ENCODE results near the gene HOXB4. TPM values are rescaled to one million over a fixed set of nuclear protein-coding genes. Genes with fewer than 3 reads are reported as not detected.

Gene HOXB4
- total RNA-seq, 4 donors from 2014 or later, result 0.18 to 1.8 (median 0.51) TPM

DNA sequence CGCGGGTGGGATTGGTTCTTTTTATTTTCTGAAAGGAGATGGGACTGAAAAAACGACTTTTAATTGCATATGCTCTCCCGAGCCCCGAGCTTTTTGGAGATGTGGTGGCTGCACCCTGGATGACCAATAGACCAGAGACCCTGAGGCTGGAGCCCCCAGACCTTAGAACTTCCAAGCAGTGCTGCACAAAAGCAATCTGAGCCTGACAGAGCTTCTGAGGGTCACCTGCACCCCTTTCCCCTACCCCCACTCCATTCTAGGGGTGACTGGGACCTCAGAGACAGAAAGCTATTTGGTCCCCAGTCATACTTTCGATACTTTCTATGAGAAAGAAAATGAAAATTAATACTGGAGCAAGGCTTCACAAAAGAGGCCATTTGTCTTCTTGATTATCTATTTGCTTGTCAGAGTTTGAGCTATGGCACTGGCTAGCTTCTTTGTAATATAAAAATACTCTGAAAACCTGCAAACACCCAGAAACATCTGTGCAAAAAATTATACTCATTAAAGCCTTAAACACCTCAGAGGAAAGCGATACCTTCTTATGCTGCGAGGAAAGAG is 3.6 kb downstream of the HOXB4 start:
- ATAC-seq (no peak), DNase-seq (no peak)
- H3K27me3 ChIP-seq, result peaks cover 34 to 61% (median 51%) of the 10 kb centered on the region in 3 donors
- no peaks in the 10 kb centered on the region for H3K9me3 ChIP-seq
- peaks cover 5 to 15% of the 10 kb centered on the region in 2 donors for H3K4me1 ChIP-seq
- no peak overlapping the region for H3K4me3 ChIP-seq
- intact Hi-C loops (cut with DNase I; ENCODE audit: low total_unique reads), result no loop called here
- H3K27ac ChIP-seq, result peak overlapping the region in 1 of 4 donors; percentile 79
- in situ Hi-C loops (cut with MboI; ENCODE audit: low sequenced_read_pairs in 4 of 4), result no loop called here
- H3K36me3 ChIP-seq, result no peaks in the 10 kb centered on the region
- TF ChIP-seq POLR2A (IDR thresholded peaks at IDR 0.05) (no peak), CTCF (IDR thresholded peaks at IDR 0.05 in 4 of 5, conservative IDR thresholded peaks at IDR 0.05 in 1 of 5) (no peak)

DNA sequence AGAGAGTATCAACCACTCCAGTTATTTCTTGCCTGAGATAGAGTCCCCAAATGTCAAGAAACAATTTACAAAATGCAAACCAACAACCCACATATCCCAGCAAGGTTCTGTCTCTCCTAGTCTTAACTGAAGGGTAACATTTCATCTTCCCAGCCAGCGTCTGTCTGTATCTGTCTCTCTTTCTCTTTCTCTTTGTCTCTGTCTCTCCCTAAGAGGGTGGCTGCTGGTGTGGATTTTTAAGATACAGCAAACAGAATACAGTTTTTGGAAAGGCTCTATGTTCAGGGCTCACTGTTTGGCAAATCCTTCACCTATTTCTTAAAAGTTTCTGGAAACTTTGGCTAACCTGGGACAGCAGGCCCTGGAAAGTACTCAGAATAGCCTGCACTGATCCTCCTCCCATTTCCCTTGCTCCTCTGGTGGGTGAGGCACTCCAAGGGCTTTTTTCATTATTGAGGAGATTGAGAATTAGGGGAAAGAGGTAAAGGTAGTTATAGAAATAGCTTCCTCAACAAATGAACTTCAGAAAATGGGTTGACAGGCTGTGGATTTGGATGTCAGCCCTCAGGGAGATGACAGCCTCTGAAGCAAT is 6.2 kb downstream of the HOXB4 start:
- Histone ChIP-seq H3K27me3 (peaks cover 38 to 48% (median 42%) of the 10 kb centered on the region in 3 donors), H3K4me1 (peaks cover 0 to 13% of the 10 kb centered on the region in 2 donors), H3K9me3 (no peaks in the 10 kb centered on the region), H3K36me3 (no peaks in the 10 kb centered on the region), H3K4me3 (no peak overlapping the region), H3K27ac (peak overlapping the region; percentile 51 to 78 (median 64))
- intact Hi-C loops (cut with DNase I; ENCODE audit: low total_unique reads) (no loop called here), in situ Hi-C loops (cut with MboI; ENCODE audit: low sequenced_read_pairs in 4 of 4) (no loop called here)
- TF ChIP-seq CTCF (IDR thresholded peaks at IDR 0.05 in 4 of 5, conservative IDR thresholded peaks at IDR 0.05 in 1 of 5) (no peak), POLR2A (IDR thresholded peaks at IDR 0.05) (no peak)
- ATAC-seq (no peak), DNase-seq (no peak)

- Histone ChIP-seq H3K9me3 (no peaks in the 10 kb centered on the region), H3K4me3 (peak overlapping the region in 3 of 4 donors; percentile 7 to 35 (median 26)), H3K4me1 (peaks cover 0 to 12% of the 10 kb centered on the region in 2 donors), H3K36me3 (no peaks in the 10 kb centered on the region), H3K27ac (peak overlapping the region; percentile 51 to 78 (median 64)), H3K27me3 (peaks cover 35 to 41% (median 38%) of the 10 kb centered on the region in 3 donors)
- DNase-seq (no peak), ATAC-seq (peak in 1 of 2 donors; percentile 32)
- in situ Hi-C loops (cut with MboI; ENCODE audit: low sequenced_read_pairs in 4 of 4), result no loop called here
- intact Hi-C loops (cut with DNase I; ENCODE audit: low total_unique reads), result no loop called here
- TF ChIP-seq CTCF (IDR thresholded peaks at IDR 0.05 in 4 of 5, conservative IDR thresholded peaks at IDR 0.05 in 1 of 5) (no peak), POLR2A (IDR thresholded peaks at IDR 0.05) (no peak)
Measured at GRCh38 chr17:48571024-48571818, 6.9 kb downstream of the HOXB4 start.

DNA sequence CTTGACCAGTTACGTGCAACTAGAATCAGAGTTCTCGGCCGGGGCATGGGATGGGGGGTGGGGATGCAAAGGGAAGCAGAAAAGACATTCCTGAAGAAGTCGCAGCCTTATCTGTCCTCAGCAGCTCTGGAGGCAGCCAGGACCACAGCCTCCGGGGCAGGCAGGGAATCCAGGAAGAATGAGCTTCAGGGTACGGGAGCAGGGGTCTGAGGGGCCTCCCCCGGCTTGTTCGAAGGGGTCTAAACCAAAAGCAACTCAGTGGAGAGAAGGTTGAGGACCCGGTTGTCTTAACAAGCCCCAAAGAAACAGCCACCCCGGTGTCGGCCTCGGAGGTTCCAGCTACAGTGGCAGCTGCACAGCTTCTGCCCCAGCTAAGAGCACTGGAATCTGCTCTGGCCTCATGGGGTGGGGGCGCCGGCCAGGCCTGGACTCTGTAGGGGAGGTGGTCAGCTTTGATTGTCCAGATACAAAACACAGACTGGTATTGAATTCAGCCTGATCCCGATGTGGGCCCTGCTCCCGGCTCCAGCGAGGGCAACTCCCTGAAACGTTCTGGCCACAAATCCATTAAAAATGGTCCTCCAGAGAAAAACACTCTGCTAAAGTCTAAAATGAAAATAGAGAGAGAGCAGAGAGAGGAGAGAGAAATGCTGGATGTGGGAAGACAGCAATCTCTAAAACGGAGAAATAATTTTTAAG is 7.7 kb downstream of the HOXB4 start:
- H3K4me3 ChIP-seq, result peak overlapping the region in 3 of 4 donors; percentile 7 to 35 (median 26)
- TF ChIP-seq POLR2A (IDR thresholded peaks at IDR 0.05), result no peak
- TF ChIP-seq CTCF (IDR thresholded peaks at IDR 0.05 in 4 of 5, conservative IDR thresholded peaks at IDR 0.05 in 1 of 5), result no peak
- DNase-seq (no peak), ATAC-seq (no peak)
- H3K27ac ChIP-seq, result peak overlapping the region; percentile 51 to 78 (median 64)
- H3K9me3 ChIP-seq, result no peaks in the 10 kb centered on the region
- H3K4me1 ChIP-seq, result peaks cover 0 to 12% of the 10 kb centered on the region in 2 donors
- peaks cover 27 to 38% (median 34%) of the 10 kb centered on the region in 3 donors for H3K27me3 ChIP-seq
- intact Hi-C loops (cut with DNase I; ENCODE audit: low total_unique reads), result no loop called here
- H3K36me3 ChIP-seq, result no peaks in the 10 kb centered on the region
- in situ Hi-C loops (cut with MboI; ENCODE audit: low sequenced_read_pairs in 4 of 4), result no loop called here

All from gastrocnemius medialis (tissue), 4 donors.